Spleen (tissue), 11 donors: Measurements from ENCODE around the gene NCAN. TPM values are rescaled to one million over a fixed set of nuclear protein-coding genes. Genes with fewer than 3 reads are reported as not detected.
"Not testable (repeated sequence)": the region's sequence is repeated elsewhere in the genome, so short reads cannot be mapped to it uniquely, and the experiment has no call there.

Experiments
- DNase-seq: peaks from one replicate; pipeline ENCODE4 v3.0.0-alpha.2; 2020
- H3K27ac ChIP-seq, 8 donors: fragments of 200-600 bp; sonication (generic) in 7 of 8; 1 replicate in 4 of 8; 2 replicates in 4 of 8; pipeline versions ENCODE4 v1.5.0 to v1.8.0; 2016 to 2021; ENCODE audit warnings: inconsistent platforms in 4 of 8, mild to moderate bottlenecking in 4 of 8, moderate library complexity in 1 of 8
- H3K27me3 ChIP-seq, 7 donors: fragments of 200-600 bp; sonication (generic) in 6 of 7; replicated peaks in 1 of 7; 1 replicate in 4 of 7; 2 replicates in 3 of 7; pipeline versions ENCODE4 v1.5.0 to v1.8.0; 2016 to 2021; ENCODE audit warnings: inconsistent platforms in 3 of 7, mild to moderate bottlenecking in 1 of 7
- H3K36me3 ChIP-seq, 6 donors: fragments of 200-600 bp; sonication (generic) in 5 of 6; 1 replicate in 4 of 6; 2 replicates in 2 of 6; pipeline versions ENCODE4 v1.5.0 to v1.8.0; 2016 to 2021; ENCODE audit warnings: inconsistent platforms in 2 of 6
- H3K4me1 ChIP-seq, 6 donors: fragments of 200-600 bp; sonication (generic) in 5 of 6; 1 replicate in 3 of 6; 2 replicates in 3 of 6; pipeline versions ENCODE4 v1.5.0 to v1.8.0; 2016 to 2021; ENCODE audit warnings: inconsistent platforms in 3 of 6
- H3K4me3 ChIP-seq, 8 donors: fragments of 200-600 bp; sonication (generic) in 7 of 8; 1 replicate in 4 of 8; 2 replicates in 4 of 8; pipeline versions ENCODE4 v1.5.0 to v1.8.0; 2016 to 2021; ENCODE audit warnings: inconsistent platforms in 4 of 8, mild to moderate bottlenecking in 4 of 8, moderate library complexity in 2 of 8
- H3K9me3 ChIP-seq, 8 donors: fragments of 200-600 bp; sonication (generic) in 7 of 8; 1 replicate in 4 of 8; 2 replicates in 4 of 8; pipeline versions ENCODE4 v1.5.0 to v1.8.0; 2016 to 2021; ENCODE audit warnings: inconsistent platforms in 4 of 8
- CTCF ChIP-seq, 11 experiments: fragments of 200-600 bp in 7 of 11; fragments of 450-650 bp in 4 of 11; sonication (generic) in 4 of 11; IDR thresholded peaks in 8 of 11; conservative IDR thresholded peaks in 3 of 11; 1 replicate in 7 of 11; 2 replicates in 4 of 11; pipeline versions ENCODE4 v1.4.0 to v1.8.0; 2016 to 2021; ENCODE audit warnings: antibody characterized with exemption in 11 of 11, inconsistent platforms in 4 of 11, mild to moderate bottlenecking in 1 of 11
- POLR2A ChIP-seq, 3 donors: fragments of 450-650 bp; IDR thresholded peaks; one replicate each; pipeline ENCODE4 v1.5.1; 2017; ENCODE audit warnings: antibody characterized with exemption in 3 of 3, mild to moderate bottlenecking in 1 of 3
- POLR2AphosphoS5 ChIP-seq, 3 donors: sonication (generic); formaldehyde crosslinking; IDR thresholded peaks; one replicate each; pipeline ENCODE4 v1.5.1; 2017; ENCODE audit warnings: antibody characterized with exemption in 3 of 3
- whole genome bisulfite sequencing, 5 donors: extraction: QIAGEN DNeasy Blood & Tissue Kit in 3 of 5; methylation state at CpG; one replicate each; pipeline versions ENCODE4 v1.1.5 to v1.1.7; 2013 to 2018; 5-methylcytosine and 5-hydroxymethylcytosine counted together
- intact Hi-C: fragments of 100-400 bp; cut with DNase I; formaldehyde crosslinking; loops from one replicate; pipeline ENCODE4 v1.15.0; 2023; ENCODE audit warnings: low total_unique reads
- polyA plus RNA-seq, 3 donors: library from polyadenylated mRNA; stranded (reverse); fragments of 200-250 nt; gene quantifications; one replicate each; pipeline ENCODE4 v1.2.1, GENCODE V29; 2013
- total RNA-seq, 7 donors: library from RNA; depleted of rRNA in 3 of 7; stranded (reverse); fragments of >200 nt in 3 of 7; fragmentation: NEBNext Ultra II Directional in 4 of 7; extraction: Animal tissue kit (Norgen Biotek cat#: 25700) in 4 of 7; gene quantifications; one replicate each; pipeline versions ENCODE4 v1.1.0 to v1.2.1, GENCODE V29; 2016 to 2021
- donor health status: healthy with polysubstance abuse.
- donor health status: DM: no; HTN: no; CAD: no; lungs with moderate emphysema.
- donor health status: DM: no; HTN: no; CAD: no.
- donor health status: Bipolar disorder and iron deficiency.
- donor health status: healthy.
- donor health status: DM: no; HTN: no; CAD: no.
- donor health status: DM: yes; HTN: yes; CAD: no.

Gene NCAN
- total and polyA plus RNA-seq, 10 donors = 0.17 TPM; not detected in 9

- Histone ChIP-seq H3K27me3 (peaks cover 0 to 82% (median 32%) of the 10 kb centered on the region in 7 donors), H3K36me3 (no peaks in the 10 kb centered on the region), H3K4me3 (no peak overlapping the region), H3K4me1 (no peaks in the 10 kb centered on the region), H3K9me3 (peaks cover 0 to 6% (median 0%) of the 10 kb centered on the region in 8 donors), H3K27ac (no peak overlapping the region)
- intact Hi-C loops = no loop called here
- 51 to 58% (median 55%) methylated on average over 4 of the region's 4 CpGs for WGBS, 5 donors
- DNase-seq = no peak
- TF ChIP-seq POLR2A (IDR thresholded peaks at IDR 0.05) (no peak), CTCF (IDR thresholded peaks at IDR 0.05 in 8 of 11, conservative IDR thresholded peaks at IDR 0.05 in 3 of 11) (no peak), POLR2AphosphoS5 (IDR thresholded peaks at IDR 0.05) (no peak)
These were observed 5.3 kb downstream of the NCAN start for GRCh38 chr19:19217099-19217498.

- intact Hi-C loops = no loop called here
- no peaks in the 10 kb centered on the region for H3K4me1 ChIP-seq
- no peaks in the 10 kb centered on the region for H3K36me3 ChIP-seq
- DNase-seq = no peak
- H3K9me3 ChIP-seq = peaks cover 0 to 6% (median 0%) of the 10 kb centered on the region in 8 donors
- WGBS, 5 donors = 76 to 97% (median 91%) methylated on average over 10 to 21 of the region's 21 CpGs
- H3K27ac ChIP-seq = no peak overlapping the region
- H3K27me3 ChIP-seq = peaks cover 0 to 71% (median 19%) of the 10 kb centered on the region in 7 donors
- no peak overlapping the region for H3K4me3 ChIP-seq
- TF ChIP-seq POLR2AphosphoS5 (IDR thresholded peaks at IDR 0.05) (no peak), POLR2A (IDR thresholded peaks at IDR 0.05) (no peak), CTCF (IDR thresholded peaks at IDR 0.05 in 8 of 11, conservative IDR thresholded peaks at IDR 0.05 in 3 of 11) (no peak)
These were observed 7.2 kb downstream of the NCAN start for GRCh38 chr19:19218911-19219310.

GRCh38 chr19:19221000-19221399, 9.2 kb downstream of the NCAN start:
- Histone ChIP-seq H3K4me1 (peaks cover 0 to 14% (median 12%) of the 10 kb centered on the region in 6 donors), H3K27me3 (peaks cover 0 to 71% (median 16%) of the 10 kb centered on the region in 7 donors)
- H3K4me3 ChIP-seq, intact Hi-C loops, H3K36me3 ChIP-seq, DNase-seq, H3K27ac ChIP-seq, H3K9me3 ChIP-seq: not testable (repeated sequence)
- 81 to 90% (median 86%) methylated on average over 8 of the region's 8 CpGs for WGBS, 5 donors

GRCh38 chr19:19223060-19223459, 11.3 kb downstream of the NCAN start:
- H3K36me3 ChIP-seq = no peaks in the 10 kb centered on the region

More at GRCh38 chr19:19223060-19223459, 11.3 kb downstream of the NCAN start:
- WGBS, 5 donors = 78 to 90% (median 83%) methylated on average over 5 of the region's 5 CpGs
- Histone ChIP-seq H3K27me3 (peaks cover 0 to 71% (median 4%) of the 10 kb centered on the region in 7 donors), H3K9me3 (no peaks in the 10 kb centered on the region), H3K27ac (no peak overlapping the region), H3K4me1 (peaks cover 0 to 14% (median 12%) of the 10 kb centered on the region in 6 donors), H3K4me3 (no peak overlapping the region)
- TF ChIP-seq POLR2A (IDR thresholded peaks at IDR 0.05) = no peak
- no peak for TF ChIP-seq POLR2AphosphoS5 (IDR thresholded peaks at IDR 0.05)
- TF ChIP-seq CTCF (IDR thresholded peaks at IDR 0.05 in 8 of 11, conservative IDR thresholded peaks at IDR 0.05 in 3 of 11) = no peak
- intact Hi-C loops = no loop called here
- DNase-seq = no peak
